Ecto neural progenitor cell (in vitro differentiated cells): ENCODE data around the gene PLCL2.

Experiments
- DNase-seq: peaks from one replicate; pipeline ENCODE4 v3.0.0-alpha.2; 2018; ENCODE audit warnings: low spot score

Gene PLCL2

GRCh38 chr3:17011728-17012338 is 127.1 kb downstream of the PLCL2 start:
- no peak for DNase-seq

DNA sequence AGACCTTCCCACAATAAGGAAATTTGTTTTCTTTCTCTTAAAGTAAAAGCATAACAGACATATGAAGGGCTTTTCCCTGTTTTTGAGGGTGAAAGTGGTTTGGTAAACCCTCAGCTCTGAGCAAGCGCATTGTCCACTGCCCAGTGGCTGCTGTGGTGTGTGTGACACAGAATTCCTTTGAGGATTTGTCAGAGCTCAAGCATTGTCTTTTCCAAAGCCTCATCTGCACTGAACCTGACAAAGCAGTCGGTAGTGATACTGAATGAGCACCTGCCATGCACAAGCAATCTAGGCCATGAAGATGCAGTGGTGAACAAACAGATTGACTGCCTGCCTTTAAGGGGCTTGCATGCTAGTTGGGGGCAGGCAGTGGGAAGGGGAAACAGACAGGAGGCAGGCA is 128.3 kb downstream of the PLCL2 start:
- peak; percentile 55 for DNase-seq

DNA sequence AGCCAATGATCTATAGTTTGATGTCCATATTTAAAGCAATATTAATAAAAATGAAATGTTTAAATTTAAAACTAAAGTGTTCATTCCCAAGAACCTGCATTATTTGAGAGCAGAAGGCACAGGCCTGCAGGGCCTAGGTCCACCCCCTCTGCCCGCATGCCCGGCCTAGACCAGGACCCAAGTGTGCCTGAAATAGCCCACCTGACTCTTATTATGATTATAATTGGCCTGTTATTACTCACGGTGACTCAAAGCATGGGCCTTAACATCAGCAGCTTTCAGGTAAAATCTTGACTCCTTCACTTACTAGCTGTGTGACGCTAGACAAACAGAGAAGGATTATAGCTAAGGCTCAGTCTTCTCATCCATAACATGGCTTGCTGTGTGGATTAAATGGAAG is 128.8 kb downstream of the PLCL2 start:
- no peak for DNase-seq

GRCh38 chr3:17014284-17014683 is 129.5 kb downstream of the PLCL2 start:
- DNase-seq, result no peak

DNA sequence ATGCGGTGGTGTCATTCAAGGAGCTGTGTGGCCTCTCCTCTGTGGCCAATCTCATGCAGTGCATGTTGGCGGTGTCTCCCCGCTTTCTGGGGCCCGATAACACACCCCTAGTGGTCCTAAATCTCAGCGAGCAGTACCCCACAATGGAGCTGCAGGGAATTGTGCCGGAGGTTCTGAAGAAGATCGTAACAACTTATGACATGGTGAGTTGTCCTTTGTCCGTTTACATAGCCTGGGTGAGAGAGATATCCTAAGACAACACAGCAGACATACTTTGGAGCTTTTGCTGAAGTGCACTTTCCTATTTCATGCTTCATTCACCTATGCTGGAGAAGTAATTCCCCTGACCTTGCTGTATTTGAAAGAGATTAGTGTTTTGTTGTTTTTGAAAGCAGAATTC is 130.0 kb downstream of the PLCL2 start:
- DNase-seq, result no peak

DNA sequence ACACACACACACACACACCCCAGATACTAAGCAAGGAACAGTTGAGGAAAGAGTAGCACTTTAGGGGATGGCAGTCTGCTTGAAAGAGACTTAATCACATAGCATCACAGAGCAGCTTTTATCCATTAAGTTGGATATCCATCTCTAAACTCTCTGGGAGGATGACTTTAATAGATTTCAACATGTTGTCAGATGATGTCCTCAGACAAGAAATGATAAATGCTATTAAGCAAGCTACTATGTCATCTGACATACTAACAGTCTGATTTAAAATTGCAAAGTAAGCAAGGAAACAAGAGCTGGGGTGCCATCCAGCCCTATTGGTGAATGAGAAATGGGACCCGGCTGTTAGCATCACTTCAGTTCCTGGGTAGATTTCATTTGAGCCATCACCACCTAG is 136.9 kb downstream of the PLCL2 start:
- DNase-seq, result no peak

DNA sequence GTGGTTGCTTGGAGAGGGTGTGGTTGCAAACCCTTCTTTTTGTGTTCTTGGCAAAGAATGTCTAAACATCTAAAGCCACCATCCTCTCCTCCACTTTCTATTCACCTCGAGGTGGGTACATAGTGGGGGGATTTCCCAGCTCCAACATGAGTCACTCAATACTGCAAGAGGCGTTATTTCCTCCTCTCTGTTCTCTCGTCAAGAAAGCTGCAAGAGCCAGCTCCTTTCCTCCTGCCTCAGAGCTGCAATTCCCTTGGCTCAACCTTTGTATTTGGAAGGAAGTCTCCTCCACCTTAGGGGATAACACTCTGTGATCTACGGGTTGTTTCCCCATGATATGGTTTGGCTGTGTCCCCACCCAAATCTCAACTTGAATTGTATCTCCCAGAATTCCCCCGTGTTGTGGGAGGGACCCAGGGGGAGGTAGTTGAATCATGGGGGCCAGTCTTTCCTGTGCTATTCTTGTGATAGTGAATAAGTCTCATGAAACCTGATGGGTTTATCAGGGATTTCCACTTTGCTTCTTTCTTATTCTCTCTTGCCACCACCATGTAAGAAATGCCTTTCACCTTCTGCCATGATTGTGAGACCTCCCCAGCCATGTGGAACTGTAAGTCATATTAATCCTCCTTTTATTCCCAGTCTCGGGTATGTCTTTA is 138.4 kb downstream of the PLCL2 start:
- DNase-seq, result no peak

DNA sequence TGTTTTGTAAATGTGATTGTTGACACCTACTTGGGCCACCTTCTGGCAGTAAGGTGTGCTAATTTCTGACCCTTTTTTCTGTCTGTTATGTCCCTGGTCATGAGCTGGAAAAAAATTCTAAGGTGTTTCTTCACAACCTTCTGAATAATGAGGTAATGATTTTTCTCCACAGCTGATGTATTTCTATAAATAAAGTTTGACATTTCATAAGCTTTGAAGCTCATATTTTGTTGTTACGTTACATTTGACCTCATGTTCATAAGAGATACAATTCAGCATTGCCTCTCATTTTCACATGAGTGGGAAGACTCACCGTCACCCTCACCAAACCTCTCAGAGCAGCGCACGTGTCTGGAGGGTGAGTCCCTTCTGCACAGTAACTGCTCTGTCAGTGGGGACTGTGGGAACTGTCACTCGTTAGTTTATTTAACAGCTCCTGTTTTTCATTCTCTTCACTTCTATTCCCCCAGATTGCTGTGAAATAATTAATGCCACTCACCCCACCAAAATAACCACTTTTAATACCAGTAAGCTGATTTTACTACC is 140.9 kb downstream of the PLCL2 start:
- no peak for DNase-seq

GRCh38 chr3:17027318-17027717 is 142.6 kb downstream of the PLCL2 start:
- no peak for DNase-seq

GRCh38 chr3:17028363-17028762 is 143.6 kb downstream of the PLCL2 start:
- DNase-seq, result no peak

DNA sequence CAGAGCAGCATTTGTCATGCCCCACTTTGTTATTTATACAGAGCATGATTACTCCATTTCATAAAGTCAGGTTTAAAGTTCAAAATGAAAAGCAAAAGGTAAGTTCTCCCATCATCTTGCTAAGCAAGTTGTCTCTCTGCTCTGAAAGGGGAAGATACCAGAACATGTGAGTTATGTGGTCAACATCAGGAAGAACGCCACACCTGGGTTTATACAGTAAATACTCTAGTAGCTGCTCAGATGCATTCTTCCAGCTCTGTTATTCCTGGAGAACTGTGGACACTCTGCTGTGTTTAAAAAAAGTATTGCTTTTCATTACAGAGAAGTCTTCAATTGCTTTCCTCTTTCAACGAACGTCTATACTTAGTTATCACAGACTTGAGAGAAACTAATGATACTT is 145.7 kb downstream of the PLCL2 start:
- DNase-seq, result no peak

DNA sequence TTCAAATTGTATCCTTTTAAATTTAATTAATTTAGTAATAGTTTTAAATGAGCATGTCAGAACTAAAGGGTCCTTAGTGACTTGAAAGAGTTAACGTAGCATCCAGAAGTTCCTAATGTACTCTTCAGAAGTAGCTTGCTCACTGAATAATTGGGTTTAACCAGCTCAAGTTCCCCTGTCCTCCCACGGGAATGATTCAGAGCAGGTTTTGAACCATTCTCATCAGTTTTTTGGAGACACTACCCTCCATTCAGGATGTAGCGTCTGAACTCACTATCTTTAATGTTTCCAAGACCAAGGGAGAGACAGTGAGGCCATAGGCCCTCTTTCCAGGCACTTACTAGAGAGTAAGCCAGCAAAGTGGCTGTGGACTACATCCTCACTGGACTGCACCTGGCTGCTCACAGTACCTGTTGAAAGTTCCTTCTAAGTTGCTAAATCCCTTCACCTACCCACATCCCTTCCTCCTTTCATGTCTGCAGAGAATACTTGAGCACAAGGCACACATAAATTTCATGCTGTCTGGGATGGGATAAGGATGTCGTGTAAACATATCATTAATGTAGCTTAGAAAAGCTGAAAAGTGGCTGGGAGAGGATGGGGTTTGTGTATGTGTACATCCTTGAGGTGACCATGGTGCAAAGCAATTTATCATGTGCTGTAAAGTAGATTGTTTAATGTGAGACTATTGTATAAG is 146.3 kb downstream of the PLCL2 start:
- DNase-seq, result no peak

GRCh38 chr3:17032407-17033034 is 147.8 kb downstream of the PLCL2 start:
- no peak for DNase-seq

- DNase-seq, result no peak
Measured at GRCh38 chr3:17033516-17034168, 148.9 kb downstream of the PLCL2 start.

- no peak for DNase-seq
Measured at GRCh38 chr3:17035033-17035432, 150.3 kb downstream of the PLCL2 start.

DNA sequence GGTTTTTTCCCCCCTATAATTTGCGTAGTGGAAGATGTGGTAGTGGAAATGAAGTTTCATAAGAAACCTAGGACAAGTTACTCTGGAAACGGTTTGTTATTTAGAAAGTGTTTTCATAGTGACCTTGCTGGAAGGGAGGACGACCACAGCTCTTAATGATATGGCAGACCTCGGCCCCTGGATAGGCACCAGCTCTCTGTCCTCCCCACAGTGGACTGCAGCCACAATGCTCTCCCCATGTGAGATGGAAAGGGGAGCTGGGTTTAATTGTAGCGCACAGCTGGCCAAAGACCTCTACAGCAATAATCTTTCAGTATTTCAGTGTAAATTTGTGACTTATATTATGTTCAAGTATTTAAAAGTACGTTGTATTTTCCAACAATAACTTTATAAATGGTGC is 151.2 kb downstream of the PLCL2 start:
- DNase-seq, result no peak

GRCh38 chr3:17038141-17038540 is 153.4 kb downstream of the PLCL2 start:
- DNase-seq, result no peak

GRCh38 chr3:17038900-17039553 is 154.3 kb downstream of the PLCL2 start:
- DNase-seq, result no peak

DNA sequence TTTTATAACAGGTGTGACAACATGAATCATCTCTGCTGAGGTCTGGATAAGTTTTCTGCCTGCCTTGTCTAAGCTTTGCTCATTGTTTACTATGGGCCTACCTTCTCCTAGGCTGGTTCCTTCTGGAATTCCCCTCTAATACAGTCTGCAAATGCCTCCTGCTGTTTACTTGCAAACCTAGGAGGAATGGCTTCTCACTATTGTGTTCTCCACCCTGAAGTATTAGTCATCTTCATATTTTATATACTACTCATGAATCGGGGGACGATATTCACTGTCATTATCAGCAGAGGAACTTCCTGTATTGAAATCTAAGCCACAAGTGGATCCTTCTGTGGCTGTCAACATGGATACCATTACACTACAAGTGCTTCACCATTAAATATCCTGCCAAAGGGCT is 154.8 kb downstream of the PLCL2 start:
- no peak for DNase-seq

- DNase-seq, result no peak
Measured at GRCh38 chr3:17040322-17040989, 155.7 kb downstream of the PLCL2 start.

GRCh38 chr3:17040990-17041377 is 156.2 kb downstream of the PLCL2 start:
- no peak for DNase-seq
